WTC11 (cell line): ENCODE data around the gene RANGAP1. TPM values are rescaled to one million over a fixed set of nuclear protein-coding genes. Genes with fewer than 3 reads are reported as not detected.

Experiments
- ATAC-seq: fragments of 200-7000 bp; cut with Tn5 transposase; 2 replicates; pipeline ENCODE4 v1.10.0; 2021; ENCODE audit warnings: mild to moderate bottlenecking, moderate library complexity
- CTCF ChIA-PET: fragments of 300-600 bp; sonication (Branson Sonifier 250); formaldehyde crosslinking; loops from one replicate; lab custom pipeline; 2021; ENCODE audit warnings: antibody characterized with exemption; lab: Charles Lee
- POLR2A ChIA-PET: fragments of 350-600 bp; sonication (Branson Sonifier 250); formaldehyde crosslinking; loops from one replicate; lab custom pipeline; 2021; ENCODE audit warnings: antibody characterized with exemption; lab: Charles Lee
- DNase-seq: peaks from one replicate; pipeline ENCODE4 v3.0.0; 2021; ENCODE audit warnings: low spot score
- H3K27ac Mint-ChIP-seq: 2 replicates; pipeline ENCODE4 v1.8.0; 2021; ENCODE audit warnings: mixed read lengths
- H3K27me3 Mint-ChIP-seq: 2 replicates; pipeline ENCODE4 v1.8.0; 2021; ENCODE audit warnings: low read depth, mild to moderate bottlenecking, moderate library complexity, mixed read lengths
- H3K36me3 Mint-ChIP-seq: 2 replicates; pipeline ENCODE4 v1.8.0; 2021; ENCODE audit warnings: mixed read lengths
- H3K4me1 Mint-ChIP-seq: 2 replicates; pipeline ENCODE4 v1.8.0; 2022; ENCODE audit warnings: mixed read lengths
- H3K4me3 Mint-ChIP-seq: 2 replicates; pipeline ENCODE4 v1.8.0; 2021; ENCODE audit warnings: mild to moderate bottlenecking, moderate library complexity, mixed read lengths
- H3K9me3 Mint-ChIP-seq: 2 replicates; pipeline ENCODE4 v1.8.0; 2021; ENCODE audit warnings: mixed read lengths
- ELF4 ChIP-seq: sonication (generic); formaldehyde crosslinking; IDR thresholded peaks from 2 replicates; pipeline ENCODE4 v1.8.1; 2022; ENCODE audit warnings: low read depth, mild to moderate bottlenecking, moderate library complexity, missing genetic modification reagents
- EMX1 ChIP-seq: fragments of 250-450 bp; sonication (Bioruptor Pico); IDR thresholded peaks from 2 replicates; pipeline ENCODE4 v1.8.0; 2021; ENCODE audit warnings: mild to moderate bottlenecking
- ERG ChIP-seq: fragments of 250-450 bp; sonication (Bioruptor Pico); IDR thresholded peaks from 2 replicates; pipeline ENCODE4 v1.8.0; 2021; ENCODE audit warnings: mild to moderate bottlenecking
- ESRRA ChIP-seq: sonication (generic); formaldehyde crosslinking; IDR thresholded peaks from 2 replicates; pipeline ENCODE4 v1.8.1; 2022; ENCODE audit warnings: mild to moderate bottlenecking, missing genetic modification reagents, borderline replicate concordance
- FOXP4 ChIP-seq: sonication (generic); formaldehyde crosslinking; IDR thresholded peaks from 2 replicates; pipeline ENCODE4 v1.8.0; 2022; ENCODE audit warnings: mild to moderate bottlenecking, missing genetic modification reagents
- GTF2I ChIP-seq: fragments of 250-450 bp; sonication (Bioruptor Pico); conservative IDR thresholded peaks from 2 replicates; pipeline ENCODE4 v1.4.0; 2021; ENCODE audit warnings: mild to moderate bottlenecking
- JAZF1 ChIP-seq: fragments of 250-450 bp; sonication (Bioruptor Pico); IDR thresholded peaks from 2 replicates; pipeline ENCODE4 v1.9.0; 2021; ENCODE audit warnings: moderate library complexity, mild to moderate bottlenecking, inconsistent platforms
- KAT7 ChIP-seq: sonication (generic); formaldehyde crosslinking; IDR thresholded peaks from 2 replicates; pipeline ENCODE4 v1.8.1; 2023; ENCODE audit warnings: missing genetic modification reagents, mild to moderate bottlenecking, borderline replicate concordance
- MLX ChIP-seq: sonication (generic); formaldehyde crosslinking; IDR thresholded peaks from 2 replicates; pipeline ENCODE4 v1.8.1; 2023; ENCODE audit warnings: mild to moderate bottlenecking, missing genetic modification reagents, moderate library complexity
- RELA ChIP-seq: sonication (generic); formaldehyde crosslinking; IDR thresholded peaks from 2 replicates; pipeline ENCODE4 v1.8.1; 2022; ENCODE audit warnings: missing genetic modification reagents, mild to moderate bottlenecking, borderline replicate concordance
- SMAD4 ChIP-seq: sonication (generic); formaldehyde crosslinking; IDR thresholded peaks from 2 replicates; pipeline ENCODE4 v1.8.0; 2022; ENCODE audit warnings: mild to moderate bottlenecking, missing genetic modification reagents
- TEAD1 ChIP-seq: sonication (generic); formaldehyde crosslinking; IDR thresholded peaks from 2 replicates; pipeline ENCODE4 v1.8.0; 2022; ENCODE audit warnings: mild to moderate bottlenecking, missing genetic modification reagents
- TEAD4 ChIP-seq: sonication (generic); formaldehyde crosslinking; IDR thresholded peaks from 2 replicates; pipeline ENCODE4 v1.8.0; 2022; ENCODE audit warnings: mild to moderate bottlenecking, missing genetic modification reagents
- ZNF138 ChIP-seq: sonication (generic); formaldehyde crosslinking; conservative IDR thresholded peaks from 2 replicates; pipeline ENCODE4 v1.8.1; 2022; ENCODE audit warnings: mild to moderate bottlenecking, moderate library complexity, missing genetic modification reagents
- ZNF416 ChIP-seq: fragments of 250-450 bp; sonication (Bioruptor Pico); IDR thresholded peaks from 2 replicates; pipeline ENCODE4 v1.9.0; 2021; ENCODE audit warnings: mild to moderate bottlenecking, inconsistent platforms
- total RNA-seq: library from RNA; stranded (reverse); gene quantifications from 3 replicates; pipeline ENCODE4 v1.2.3, GENCODE V29; 2021
- TF ChIP-seq, protein P1 (sequence below): fragments of 200-600 bp; IDR thresholded peaks from 2 replicates; pipeline ENCODE4 v1.8.0; 2022; ENCODE audit warnings: antibody characterized with exemption
- TF ChIP-seq, protein P2 (sequence below): sonication (generic); formaldehyde crosslinking; IDR thresholded peaks from 2 replicates; pipeline ENCODE4 v1.8.0; 2022; ENCODE audit warnings: missing genetic modification reagents
- TF ChIP-seq, protein P3 (sequence below): fragments of 250-450 bp; sonication (Bioruptor Pico); IDR thresholded peaks from 2 replicates; pipeline ENCODE4 v1.9.0; 2021; ENCODE audit warnings: mild to moderate bottlenecking, borderline replicate concordance
- TF ChIP-seq, protein P4 (sequence below): sonication (generic); formaldehyde crosslinking; IDR thresholded peaks from 2 replicates; pipeline ENCODE4 v1.8.0; 2022; ENCODE audit warnings: mild to moderate bottlenecking, missing genetic modification reagents

The RANGAP1 gene
- total RNA-seq, 1 experiment from 2014 or later, result 160 TPM

- no peak for DNase-seq
- POLR2A ChIA-PET, result no interaction called here
- no peaks in the 10 kb centered on the region for H3K27me3 Mint-ChIP-seq
- H3K27ac Mint-ChIP-seq, result no peak overlapping the region
- CTCF ChIA-PET, result no interaction called here
- ATAC-seq, result no peak
- peaks cover 12% of the 10 kb centered on the region for H3K36me3 Mint-ChIP-seq
- H3K4me1 Mint-ChIP-seq, result peaks cover 19% of the 10 kb centered on the region
- TF ChIP-seq, protein P1, sequence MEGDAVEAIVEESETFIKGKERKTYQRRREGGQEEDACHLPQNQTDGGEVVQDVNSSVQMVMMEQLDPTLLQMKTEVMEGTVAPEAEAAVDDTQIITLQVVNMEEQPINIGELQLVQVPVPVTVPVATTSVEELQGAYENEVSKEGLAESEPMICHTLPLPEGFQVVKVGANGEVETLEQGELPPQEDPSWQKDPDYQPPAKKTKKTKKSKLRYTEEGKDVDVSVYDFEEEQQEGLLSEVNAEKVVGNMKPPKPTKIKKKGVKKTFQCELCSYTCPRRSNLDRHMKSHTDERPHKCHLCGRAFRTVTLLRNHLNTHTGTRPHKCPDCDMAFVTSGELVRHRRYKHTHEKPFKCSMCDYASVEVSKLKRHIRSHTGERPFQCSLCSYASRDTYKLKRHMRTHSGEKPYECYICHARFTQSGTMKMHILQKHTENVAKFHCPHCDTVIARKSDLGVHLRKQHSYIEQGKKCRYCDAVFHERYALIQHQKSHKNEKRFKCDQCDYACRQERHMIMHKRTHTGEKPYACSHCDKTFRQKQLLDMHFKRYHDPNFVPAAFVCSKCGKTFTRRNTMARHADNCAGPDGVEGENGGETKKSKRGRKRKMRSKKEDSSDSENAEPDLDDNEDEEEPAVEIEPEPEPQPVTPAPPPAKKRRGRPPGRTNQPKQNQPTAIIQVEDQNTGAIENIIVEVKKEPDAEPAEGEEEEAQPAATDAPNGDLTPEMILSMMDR, result no peak
- TF ChIP-seq JAZF1 (CRISPR knock-in tag) (no peak), TEAD4 (CRISPR knock-in tag) (no peak), ERG (CRISPR knock-in tag) (no peak), FOXP4 (CRISPR knock-in tag) (no peak), GTF2I (CRISPR knock-in tag) (no peak), ZNF416 (CRISPR knock-in tag) (no peak), KAT7 (CRISPR knock-in tag) (no peak), ZNF138 (CRISPR knock-in tag) (no peak), ELF4 (CRISPR knock-in tag) (no peak), EMX1 (CRISPR knock-in tag) (no peak), MLX (no peak), TEAD1 (CRISPR knock-in tag) (no peak), ESRRA (CRISPR knock-in tag) (no peak), RELA (CRISPR knock-in tag) (no peak), SMAD4 (CRISPR knock-in tag) (no peak)
- TF ChIP-seq, protein P2, sequence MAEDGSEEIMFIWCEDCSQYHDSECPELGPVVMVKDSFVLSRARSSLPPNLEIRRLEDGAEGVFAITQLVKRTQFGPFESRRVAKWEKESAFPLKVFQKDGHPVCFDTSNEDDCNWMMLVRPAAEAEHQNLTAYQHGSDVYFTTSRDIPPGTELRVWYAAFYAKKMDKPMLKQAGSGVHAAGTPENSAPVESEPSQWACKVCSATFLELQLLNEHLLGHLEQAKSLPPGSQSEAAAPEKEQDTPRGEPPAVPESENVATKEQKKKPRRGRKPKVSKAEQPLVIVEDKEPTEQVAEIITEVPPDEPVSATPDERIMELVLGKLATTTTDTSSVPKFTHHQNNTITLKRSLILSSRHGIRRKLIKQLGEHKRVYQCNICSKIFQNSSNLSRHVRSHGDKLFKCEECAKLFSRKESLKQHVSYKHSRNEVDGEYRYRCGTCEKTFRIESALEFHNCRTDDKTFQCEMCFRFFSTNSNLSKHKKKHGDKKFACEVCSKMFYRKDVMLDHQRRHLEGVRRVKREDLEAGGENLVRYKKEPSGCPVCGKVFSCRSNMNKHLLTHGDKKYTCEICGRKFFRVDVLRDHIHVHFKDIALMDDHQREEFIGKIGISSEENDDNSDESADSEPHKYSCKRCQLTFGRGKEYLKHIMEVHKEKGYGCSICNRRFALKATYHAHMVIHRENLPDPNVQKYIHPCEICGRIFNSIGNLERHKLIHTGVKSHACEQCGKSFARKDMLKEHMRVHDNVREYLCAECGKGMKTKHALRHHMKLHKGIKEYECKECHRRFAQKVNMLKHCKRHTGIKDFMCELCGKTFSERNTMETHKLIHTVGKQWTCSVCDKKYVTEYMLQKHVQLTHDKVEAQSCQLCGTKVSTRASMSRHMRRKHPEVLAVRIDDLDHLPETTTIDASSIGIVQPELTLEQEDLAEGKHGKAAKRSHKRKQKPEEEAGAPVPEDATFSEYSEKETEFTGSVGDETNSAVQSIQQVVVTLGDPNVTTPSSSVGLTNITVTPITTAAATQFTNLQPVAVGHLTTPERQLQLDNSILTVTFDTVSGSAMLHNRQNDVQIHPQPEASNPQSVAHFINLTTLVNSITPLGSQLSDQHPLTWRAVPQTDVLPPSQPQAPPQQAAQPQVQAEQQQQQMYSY (CRISPR knock-in tag), result no peak
- TF ChIP-seq, protein P3, sequence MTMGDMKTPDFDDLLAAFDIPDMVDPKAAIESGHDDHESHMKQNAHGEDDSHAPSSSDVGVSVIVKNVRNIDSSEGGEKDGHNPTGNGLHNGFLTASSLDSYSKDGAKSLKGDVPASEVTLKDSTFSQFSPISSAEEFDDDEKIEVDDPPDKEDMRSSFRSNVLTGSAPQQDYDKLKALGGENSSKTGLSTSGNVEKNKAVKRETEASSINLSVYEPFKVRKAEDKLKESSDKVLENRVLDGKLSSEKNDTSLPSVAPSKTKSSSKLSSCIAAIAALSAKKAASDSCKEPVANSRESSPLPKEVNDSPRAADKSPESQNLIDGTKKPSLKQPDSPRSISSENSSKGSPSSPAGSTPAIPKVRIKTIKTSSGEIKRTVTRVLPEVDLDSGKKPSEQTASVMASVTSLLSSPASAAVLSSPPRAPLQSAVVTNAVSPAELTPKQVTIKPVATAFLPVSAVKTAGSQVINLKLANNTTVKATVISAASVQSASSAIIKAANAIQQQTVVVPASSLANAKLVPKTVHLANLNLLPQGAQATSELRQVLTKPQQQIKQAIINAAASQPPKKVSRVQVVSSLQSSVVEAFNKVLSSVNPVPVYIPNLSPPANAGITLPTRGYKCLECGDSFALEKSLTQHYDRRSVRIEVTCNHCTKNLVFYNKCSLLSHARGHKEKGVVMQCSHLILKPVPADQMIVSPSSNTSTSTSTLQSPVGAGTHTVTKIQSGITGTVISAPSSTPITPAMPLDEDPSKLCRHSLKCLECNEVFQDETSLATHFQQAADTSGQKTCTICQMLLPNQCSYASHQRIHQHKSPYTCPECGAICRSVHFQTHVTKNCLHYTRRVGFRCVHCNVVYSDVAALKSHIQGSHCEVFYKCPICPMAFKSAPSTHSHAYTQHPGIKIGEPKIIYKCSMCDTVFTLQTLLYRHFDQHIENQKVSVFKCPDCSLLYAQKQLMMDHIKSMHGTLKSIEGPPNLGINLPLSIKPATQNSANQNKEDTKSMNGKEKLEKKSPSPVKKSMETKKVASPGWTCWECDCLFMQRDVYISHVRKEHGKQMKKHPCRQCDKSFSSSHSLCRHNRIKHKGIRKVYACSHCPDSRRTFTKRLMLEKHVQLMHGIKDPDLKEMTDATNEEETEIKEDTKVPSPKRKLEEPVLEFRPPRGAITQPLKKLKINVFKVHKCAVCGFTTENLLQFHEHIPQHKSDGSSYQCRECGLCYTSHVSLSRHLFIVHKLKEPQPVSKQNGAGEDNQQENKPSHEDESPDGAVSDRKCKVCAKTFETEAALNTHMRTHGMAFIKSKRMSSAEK, result no peak
- TF ChIP-seq, protein P4, sequence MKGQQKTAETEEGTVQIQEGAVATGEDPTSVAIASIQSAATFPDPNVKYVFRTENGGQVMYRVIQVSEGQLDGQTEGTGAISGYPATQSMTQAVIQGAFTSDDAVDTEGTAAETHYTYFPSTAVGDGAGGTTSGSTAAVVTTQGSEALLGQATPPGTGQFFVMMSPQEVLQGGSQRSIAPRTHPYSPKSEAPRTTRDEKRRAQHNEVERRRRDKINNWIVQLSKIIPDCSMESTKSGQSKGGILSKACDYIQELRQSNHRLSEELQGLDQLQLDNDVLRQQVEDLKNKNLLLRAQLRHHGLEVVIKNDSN (CRISPR knock-in tag), result no peak
- H3K4me3 Mint-ChIP-seq, result no peak overlapping the region
- H3K9me3 Mint-ChIP-seq, result peaks cover 3% of the 10 kb centered on the region; the same call in 1 of the 2 replicates
Measured at GRCh38 chr22:41310336-41310735, 24.3 kb upstream of the RANGAP1 start.
